Activated CD8-positive, alpha-beta memory T cell treated with anti-CD3 and anti-CD28 coated beads for 1 hour (primary cell): ENCODE measurements around the gene ST3GAL2.
"Not testable (repeated sequence)": the region's sequence is repeated elsewhere in the genome, so short reads cannot be mapped to it uniquely, and the experiment has no call there.

Experiments
- DNase-seq, 2 donors: peaks; one replicate each; pipeline ENCODE4 v3.0.0-alpha.2; 2020; ENCODE audit warnings: low read depth in 1 of 2; ENCODE audit errors: extremely low read depth in 1 of 2

Gene ST3GAL2

GRCh38 chr16:70388006-70388680 lies 50.8 kb downstream of the ST3GAL2 start:
- DNase-seq: no peak

- DNase-seq: not testable (repeated sequence)
Observed at GRCh38 chr16:70386289-70386986, 52.5 kb downstream of the ST3GAL2 start.

GRCh38 chr16:70383421-70383960 lies 55.4 kb downstream of the ST3GAL2 start:
- no peak for DNase-seq

- DNase-seq: no peak
Observed at GRCh38 chr16:70381604-70382342, 57.1 kb downstream of the ST3GAL2 start.

GRCh38 chr16:70380919-70381603 lies 57.8 kb downstream of the ST3GAL2 start:
- peak; percentile 89 to 92 for DNase-seq

GRCh38 chr16:70380248-70380918 lies 58.5 kb downstream of the ST3GAL2 start:
- DNase-seq: peak in 1 of 2 donors; percentile 45

- no peak for DNase-seq
Observed at GRCh38 chr16:70378869-70379493, 59.9 kb downstream of the ST3GAL2 start.

GRCh38 chr16:70377782-70378181 lies 61.1 kb downstream of the ST3GAL2 start:
- DNase-seq: no peak

- DNase-seq: no peak
Observed at GRCh38 chr16:70375636-70376611, 63.0 kb downstream of the ST3GAL2 start.

- no peak for DNase-seq
Observed at GRCh38 chr16:70374213-70374612, 64.7 kb downstream of the ST3GAL2 start.

GRCh38 chr16:70372921-70373728 lies 65.8 kb downstream of the ST3GAL2 start:
- DNase-seq: no peak

GRCh38 chr16:70370924-70371323 lies 68.0 kb downstream of the ST3GAL2 start:
- DNase-seq: no peak

GRCh38 chr16:70370145-70370544 lies 68.8 kb downstream of the ST3GAL2 start:
- DNase-seq: not testable (repeated sequence)

- DNase-seq: no peak
Observed at GRCh38 chr16:70364399-70364798, 74.5 kb downstream of the ST3GAL2 start.

GRCh38 chr16:70359552-70359951 lies 79.3 kb downstream of the ST3GAL2 start:
- no peak for DNase-seq

GRCh38 chr16:70349783-70350182 lies 89.1 kb downstream of the ST3GAL2 start:
- DNase-seq: no peak

GRCh38 chr16:70348991-70349390 lies 89.9 kb downstream of the ST3GAL2 start:
- DNase-seq: no peak

- no peak for DNase-seq
Observed at GRCh38 chr16:70345840-70346239, 93.1 kb downstream of the ST3GAL2 start.
